ENCODE data around the gene MRPL14.

- TF ChIP-seq POLR2AphosphoS5 (IDR thresholded peaks at IDR 0.05) (no peak), POLR2A (IDR thresholded peaks at IDR 0.05) (no peak)
Measured at GRCh38 chr6:44145839-44146238, 18.6 kb upstream of the MRPL14 start.
